ENCODE data around the gene CCDC32.

Gene CCDC32

GRCh38 chr15:40550341-40551037 is 14.4 kb downstream of the CCDC32 start:
- Histone ChIP-seq H3K27ac (ENCODE audit: low read length, poor library complexity, severe bottlenecking) (no peak overlapping the region), H2BK15ac (ENCODE audit: low read depth, poor library complexity, severe bottlenecking) (no peak overlapping the region), H3K27me3 (ENCODE audit: control insufficient read depth in 1 of 2, insufficient read depth in 1 of 2, low read length in 2 of 2) (no peaks in the 10 kb centered on the region), H4K8ac (ENCODE audit: low read length) (no peak overlapping the region), H3K79me1 (replicated peaks; ENCODE audit: low read length, poor library complexity, severe bottlenecking) (peaks cover 2% of the 10 kb centered on the region), H2AK5ac (ENCODE audit: low read length, severe bottlenecking) (no peak overlapping the region), H3K4me1 (ENCODE audit: control insufficient read depth, insufficient read depth, low read depth, low read length) (no peaks in the 10 kb centered on the region), H3K9me3 (ENCODE audit: control insufficient read depth, low read length) (no peaks in the 10 kb centered on the region), H2BK12ac (ENCODE audit: low read length in 2 of 2) (no peak overlapping the region), H3K9ac (ENCODE audit: low read length) (no peak overlapping the region), H3K18ac (ENCODE audit: low read depth in 1 of 2, low read length in 2 of 2) (no peak overlapping the region), H4K91ac (ENCODE audit: low read length) (no peak overlapping the region), H2BK5ac (ENCODE audit: low read depth, low read length, poor library complexity, severe bottlenecking) (no peak overlapping the region), H3K23ac (ENCODE audit: low read length in 2 of 2) (no peak overlapping the region), H2BK120ac (ENCODE audit: low read depth, low read length) (no peak overlapping the region), H3K4ac (ENCODE audit: low read depth in 1 of 2, low read length in 2 of 2) (no peak overlapping the region), H3K36me3 (ENCODE audit: control insufficient read depth in 1 of 2, insufficient read depth in 2 of 2, low read depth in 1 of 2, low read length in 2 of 2) (peaks cover 28 to 54% of the 10 kb centered on the region in 2 experiments), H3K4me2 (ENCODE audit: low read length, poor library complexity, severe bottlenecking) (no peak overlapping the region), H3K4me3 (ENCODE audit: insufficient read depth in 1 of 2, low read depth in 1 of 2, low read length in 2 of 2) (no peak overlapping the region), H3K14ac (ENCODE audit: low read length in 2 of 2) (no peak overlapping the region), H2AFZ (ENCODE audit: low read depth, low read length) (no peak overlapping the region)
- no peak for DNase-seq
- 100% methylated on average over 3 of the region's 6 CpGs for WGBS

DNA sequence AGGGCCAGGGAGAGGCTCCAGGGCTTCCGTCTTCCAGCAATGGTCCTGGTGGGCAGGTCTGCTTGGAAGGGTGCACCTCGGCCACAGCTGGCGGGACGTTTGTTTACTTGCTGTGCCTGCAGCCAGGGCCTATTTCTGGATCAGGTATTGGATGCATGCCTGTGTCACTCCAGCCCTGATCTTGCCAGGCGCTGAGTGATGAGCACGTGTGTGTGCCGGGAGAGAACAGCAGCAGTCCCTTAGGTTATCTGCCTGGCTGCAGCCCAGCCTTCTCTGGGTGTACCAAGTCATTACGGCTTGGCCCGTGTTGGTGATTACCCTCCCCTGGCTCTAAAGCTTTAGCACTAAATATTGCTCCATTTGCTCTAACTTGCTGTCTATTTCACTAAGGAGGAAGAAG is 14.9 kb downstream of the CCDC32 start:
- Histone ChIP-seq H3K4me1 (ENCODE audit: control insufficient read depth, insufficient read depth, low read depth, low read length) (no peaks in the 10 kb centered on the region), H2BK12ac (ENCODE audit: low read length in 2 of 2) (no peak overlapping the region), H3K4me2 (ENCODE audit: low read length, poor library complexity, severe bottlenecking) (no peak overlapping the region), H2BK15ac (ENCODE audit: low read depth, poor library complexity, severe bottlenecking) (no peak overlapping the region), H3K9me3 (ENCODE audit: control insufficient read depth, low read length) (no peaks in the 10 kb centered on the region), H3K27ac (ENCODE audit: low read length, poor library complexity, severe bottlenecking) (no peak overlapping the region), H2AFZ (ENCODE audit: low read depth, low read length) (no peak overlapping the region), H3K14ac (ENCODE audit: low read length in 2 of 2) (no peak overlapping the region), H3K9ac (ENCODE audit: low read length) (no peak overlapping the region), H3K27me3 (ENCODE audit: control insufficient read depth in 1 of 2, insufficient read depth in 1 of 2, low read length in 2 of 2) (no peaks in the 10 kb centered on the region), H2BK120ac (ENCODE audit: low read depth, low read length) (no peak overlapping the region), H2AK5ac (ENCODE audit: low read length, severe bottlenecking) (no peak overlapping the region), H3K36me3 (ENCODE audit: control insufficient read depth in 1 of 2, insufficient read depth in 2 of 2, low read depth in 1 of 2, low read length in 2 of 2) (peaks cover 28 to 49% of the 10 kb centered on the region in 2 experiments), H3K79me1 (replicated peaks; ENCODE audit: low read length, poor library complexity, severe bottlenecking) (peaks cover 2% of the 10 kb centered on the region), H2BK5ac (ENCODE audit: low read depth, low read length, poor library complexity, severe bottlenecking) (no peak overlapping the region), H3K18ac (ENCODE audit: low read depth in 1 of 2, low read length in 2 of 2) (no peak overlapping the region), H3K23ac (ENCODE audit: low read length in 2 of 2) (no peak overlapping the region), H3K4ac (ENCODE audit: low read depth in 1 of 2, low read length in 2 of 2) (no peak overlapping the region), H3K4me3 (ENCODE audit: insufficient read depth in 1 of 2, low read depth in 1 of 2, low read length in 2 of 2) (no peak overlapping the region), H4K8ac (ENCODE audit: low read length) (no peak overlapping the region), H4K91ac (ENCODE audit: low read length) (no peak overlapping the region)
- no peak for DNase-seq
- 71% methylated on average over 7 of the region's 9 CpGs for WGBS

DNA sequence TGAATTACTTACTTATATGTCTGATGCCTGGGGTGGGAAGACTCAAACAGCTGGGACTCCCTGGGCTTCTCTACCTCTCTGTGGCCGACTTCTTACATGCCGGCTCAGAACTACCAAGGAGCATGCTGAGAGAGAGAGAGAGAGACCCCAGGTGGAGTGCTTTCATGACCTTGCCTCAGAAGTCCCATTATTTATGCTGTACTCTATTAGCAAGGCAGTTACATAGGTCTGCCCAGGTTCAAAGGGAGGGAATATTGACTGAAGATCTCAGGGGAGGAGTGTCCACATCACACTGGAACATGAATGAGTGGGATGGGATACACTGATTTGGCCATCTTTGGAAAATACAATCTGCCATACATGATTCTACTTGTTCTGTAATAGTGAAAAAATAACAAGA is 16.2 kb downstream of the CCDC32 start:
- no peak for DNase-seq
- Histone ChIP-seq H3K4me3 (ENCODE audit: insufficient read depth in 1 of 2, low read depth in 1 of 2, low read length in 2 of 2) (no peak overlapping the region), H3K23ac (ENCODE audit: low read length in 2 of 2) (no peak overlapping the region), H3K14ac (ENCODE audit: low read length in 2 of 2) (no peak overlapping the region), H2BK5ac (ENCODE audit: low read depth, low read length, poor library complexity, severe bottlenecking) (no peak overlapping the region), H3K36me3 (ENCODE audit: control insufficient read depth in 1 of 2, insufficient read depth in 2 of 2, low read depth in 1 of 2, low read length in 2 of 2) (peaks cover 23 to 36% of the 10 kb centered on the region in 2 experiments), H3K18ac (ENCODE audit: low read depth in 1 of 2, low read length in 2 of 2) (no peak overlapping the region), H3K4me1 (ENCODE audit: control insufficient read depth, insufficient read depth, low read depth, low read length) (no peaks in the 10 kb centered on the region), H2BK12ac (ENCODE audit: low read length in 2 of 2) (no peak overlapping the region), H3K4ac (ENCODE audit: low read depth in 1 of 2, low read length in 2 of 2) (no peak overlapping the region), H2BK15ac (ENCODE audit: low read depth, poor library complexity, severe bottlenecking) (no peak overlapping the region), H2AK5ac (ENCODE audit: low read length, severe bottlenecking) (no peak overlapping the region), H3K79me1 (replicated peaks; ENCODE audit: low read length, poor library complexity, severe bottlenecking) (peaks cover 2% of the 10 kb centered on the region), H2AFZ (ENCODE audit: low read depth, low read length) (no peak overlapping the region), H2BK120ac (ENCODE audit: low read depth, low read length) (no peak overlapping the region), H3K27me3 (ENCODE audit: control insufficient read depth in 1 of 2, insufficient read depth in 1 of 2, low read length in 2 of 2) (no peaks in the 10 kb centered on the region), H3K9ac (ENCODE audit: low read length) (no peak overlapping the region), H3K27ac (ENCODE audit: low read length, poor library complexity, severe bottlenecking) (no peak overlapping the region), H4K91ac (ENCODE audit: low read length) (no peak overlapping the region), H3K4me2 (ENCODE audit: low read length, poor library complexity, severe bottlenecking) (no peak overlapping the region), H3K9me3 (ENCODE audit: control insufficient read depth, low read length) (no peaks in the 10 kb centered on the region), H4K8ac (ENCODE audit: low read length) (no peak overlapping the region)
- WGBS, result 94% methylated on average over 2 of the region's 2 CpGs

GRCh38 chr15:40545457-40545856 is 19.4 kb downstream of the CCDC32 start:
- Histone ChIP-seq H2AFZ (ENCODE audit: low read depth, low read length) (no peak overlapping the region), H3K27me3 (ENCODE audit: control insufficient read depth in 1 of 2, insufficient read depth in 1 of 2, low read length in 2 of 2) (no peaks in the 10 kb centered on the region), H3K36me3 (ENCODE audit: control insufficient read depth in 1 of 2, insufficient read depth in 2 of 2, low read depth in 1 of 2, low read length in 2 of 2) (peaks cover 13 to 24% of the 10 kb centered on the region in 2 experiments), H3K4me1 (ENCODE audit: control insufficient read depth, insufficient read depth, low read depth, low read length) (no peaks in the 10 kb centered on the region), H3K9me3 (ENCODE audit: control insufficient read depth, low read length) (no peaks in the 10 kb centered on the region), H3K4me2 (ENCODE audit: low read length, poor library complexity, severe bottlenecking) (no peak overlapping the region), H2BK12ac (ENCODE audit: low read length in 2 of 2) (no peak overlapping the region), H3K79me1 (replicated peaks; ENCODE audit: low read length, poor library complexity, severe bottlenecking) (peaks cover 4% of the 10 kb centered on the region), H3K23ac (ENCODE audit: low read length in 2 of 2) (no peak overlapping the region), H2BK120ac (ENCODE audit: low read depth, low read length) (no peak overlapping the region), H3K9ac (ENCODE audit: low read length) (no peak overlapping the region), H4K8ac (ENCODE audit: low read length) (no peak overlapping the region), H4K91ac (ENCODE audit: low read length) (no peak overlapping the region), H2BK15ac (ENCODE audit: low read depth, poor library complexity, severe bottlenecking) (no peak overlapping the region), H3K4me3 (ENCODE audit: insufficient read depth in 1 of 2, low read depth in 1 of 2, low read length in 2 of 2) (no peak overlapping the region), H3K4ac (ENCODE audit: low read depth in 1 of 2, low read length in 2 of 2) (no peak overlapping the region), H3K27ac (ENCODE audit: low read length, poor library complexity, severe bottlenecking) (no peak overlapping the region), H3K18ac (ENCODE audit: low read depth in 1 of 2, low read length in 2 of 2) (no peak overlapping the region), H3K14ac (ENCODE audit: low read length in 2 of 2) (no peak overlapping the region), H2AK5ac (ENCODE audit: low read length, severe bottlenecking) (no peak overlapping the region), H2BK5ac (ENCODE audit: low read depth, low read length, poor library complexity, severe bottlenecking) (no peak overlapping the region)
- no peak for DNase-seq
- no CpG with 5 or more reads among the region's 1 CpG for WGBS

Measured in mesenchymal stem cell (in vitro differentiated cells and primary cell).